GM12864 (cell line): ENCODE data around the gene NFKB1.
"Not testable (repeated sequence)": the region's sequence is repeated elsewhere in the genome, so short reads cannot be mapped to it uniquely, and the experiment has no call there.

Experiments
- DNase-seq: peaks from one replicate; pipeline ENCODE4 v3.0.0-alpha.2; 2011; ENCODE audit warnings: low read depth
- H3K4me3 ChIP-seq: 2 replicates; pipeline ENCODE4 v1.5.1; 2011; ENCODE audit warnings: mild to moderate bottlenecking, low read depth, low read length, control low read depth
- CTCF ChIP-seq: IDR thresholded peaks from 2 replicates; pipeline ENCODE4 v1.5.1; 2011; ENCODE audit warnings: low read depth, mild to moderate bottlenecking, moderate library complexity, low read length, control low read depth, inconsistent platforms; ENCODE audit errors: missing control alignments

The NFKB1 gene

GRCh38 chr4:102610476-102610875, 109.3 kb downstream of the NFKB1 start:
- TF ChIP-seq CTCF, result no peak
- DNase-seq, result no peak
- no peak overlapping the region for H3K4me3 ChIP-seq

- TF ChIP-seq CTCF, result no peak
- DNase-seq, result no peak
Observed at GRCh38 chr4:102612210-102612609, 111.1 kb downstream of the NFKB1 start.

GRCh38 chr4:102612824-102613366, 111.7 kb downstream of the NFKB1 start:
- DNase-seq, result no peak
- no peak for TF ChIP-seq CTCF
- H3K4me3 ChIP-seq, result no peak overlapping the region

More at GRCh38 chr4:102612210-102612609, 111.1 kb downstream of the NFKB1 start:
- H3K4me3 ChIP-seq, result no peak overlapping the region

- TF ChIP-seq CTCF, result no peak
- no peak overlapping the region for H3K4me3 ChIP-seq
- no peak for DNase-seq
Observed at GRCh38 chr4:102614801-102615200, 113.6 kb downstream of the NFKB1 start.

GRCh38 chr4:102616636-102617035, 115.5 kb downstream of the NFKB1 start:
- no peak for TF ChIP-seq CTCF
- no peak overlapping the region for H3K4me3 ChIP-seq
- DNase-seq, result no peak

- H3K4me3 ChIP-seq, DNase-seq: not testable (repeated sequence)
Observed at GRCh38 chr4:102619021-102619420, 117.9 kb downstream of the NFKB1 start.

- not testable (repeated sequence) for H3K4me3 ChIP-seq, DNase-seq
Observed at GRCh38 chr4:102619776-102620631, 118.8 kb downstream of the NFKB1 start.

GRCh38 chr4:102620697-102621497, 119.7 kb downstream of the NFKB1 start:
- peak; percentile 43 for TF ChIP-seq CTCF
- no peak for DNase-seq
- H3K4me3 ChIP-seq, result no peak overlapping the region
